A549 (cell line): ENCODE measurements around the gene HOXB4.

Source experiments
- CHD4 ChIP-seq: fragments of 200-600 bp; sonication (generic); IDR thresholded peaks from 2 replicates; pipeline ENCODE4 v1.6.1; 2016; ENCODE audit warnings: antibody characterized with exemption, mild to moderate bottlenecking, borderline replicate concordance
- ELK1 ChIP-seq: fragments of 150-350 bp; IDR thresholded peaks from 2 replicates; pipeline ENCODE4 v1.6.1; 2014; ENCODE audit warnings: low read depth, mild to moderate bottlenecking, low read length
- EP300 ChIP-seq, 2 experiments: fragments of >200 bp; sonication (Bioruptor Twin); formaldehyde crosslinking; IDR thresholded peaks; 2 replicates in 1 of 2; 3 replicates in 1 of 2; pipeline ENCODE4 v1.6.1; 2016 to 2017
- POLR2A ChIP-seq: IDR thresholded peaks from 2 replicates; pipeline ENCODE4 v1.6.1; 2012; ENCODE audit warnings: mild to moderate bottlenecking, low read length
- RAD21 ChIP-seq, 2 experiments: fragments of >200 bp in 1 of 2; sonication (Bioruptor Twin) in 1 of 2; formaldehyde crosslinking in 1 of 2; IDR thresholded peaks in 1 of 2; conservative IDR thresholded peaks in 1 of 2; 2 replicates in 1 of 2; 3 replicates in 1 of 2; pipeline ENCODE4 v1.6.1; 2012 to 2018; ENCODE audit warnings: inconsistent platforms in 1 of 2
- RFX5 ChIP-seq: fragments of 450-650 bp; IDR thresholded peaks from 2 replicates; pipeline ENCODE4 v1.7.1; 2014; ENCODE audit warnings: antibody characterized with exemption, mild to moderate bottlenecking, moderate library complexity
- RNF2 ChIP-seq: fragments of 200-600 bp; sonication (generic); IDR thresholded peaks from 2 replicates; pipeline ENCODE4 v1.6.1; 2016; ENCODE audit warnings: low read depth, mild to moderate bottlenecking, antibody characterized with exemption, moderate library complexity, borderline replicate concordance
- TF ChIP-seq, protein P1 (sequence below): fragments of >200 bp; sonication (Bioruptor Twin); formaldehyde crosslinking; IDR thresholded peaks from 3 replicates; pipeline ENCODE4 v1.5.1; 2016

GRCh38 chr17:48613862-48614694, 35.9 kb upstream of the HOXB4 start:
- TF ChIP-seq POLR2A (peak; percentile 55), RFX5 (no peak), CHD4 (no peak), EP300 (IDR thresholded peaks at IDR 0.05) (no peak), ELK1 (no peak), RAD21 (conservative IDR thresholded peaks at IDR 0.05 in 1 of 2, IDR thresholded peaks at IDR 0.05 in 1 of 2) (no peak), RNF2 (0 out of 2 replicates have a peak, but pooled peaks have one; percentile 56)
- TF ChIP-seq, protein P1, sequence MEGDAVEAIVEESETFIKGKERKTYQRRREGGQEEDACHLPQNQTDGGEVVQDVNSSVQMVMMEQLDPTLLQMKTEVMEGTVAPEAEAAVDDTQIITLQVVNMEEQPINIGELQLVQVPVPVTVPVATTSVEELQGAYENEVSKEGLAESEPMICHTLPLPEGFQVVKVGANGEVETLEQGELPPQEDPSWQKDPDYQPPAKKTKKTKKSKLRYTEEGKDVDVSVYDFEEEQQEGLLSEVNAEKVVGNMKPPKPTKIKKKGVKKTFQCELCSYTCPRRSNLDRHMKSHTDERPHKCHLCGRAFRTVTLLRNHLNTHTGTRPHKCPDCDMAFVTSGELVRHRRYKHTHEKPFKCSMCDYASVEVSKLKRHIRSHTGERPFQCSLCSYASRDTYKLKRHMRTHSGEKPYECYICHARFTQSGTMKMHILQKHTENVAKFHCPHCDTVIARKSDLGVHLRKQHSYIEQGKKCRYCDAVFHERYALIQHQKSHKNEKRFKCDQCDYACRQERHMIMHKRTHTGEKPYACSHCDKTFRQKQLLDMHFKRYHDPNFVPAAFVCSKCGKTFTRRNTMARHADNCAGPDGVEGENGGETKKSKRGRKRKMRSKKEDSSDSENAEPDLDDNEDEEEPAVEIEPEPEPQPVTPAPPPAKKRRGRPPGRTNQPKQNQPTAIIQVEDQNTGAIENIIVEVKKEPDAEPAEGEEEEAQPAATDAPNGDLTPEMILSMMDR: no peak
